ENCODE measurements around the gene OBP2A.

DNA sequence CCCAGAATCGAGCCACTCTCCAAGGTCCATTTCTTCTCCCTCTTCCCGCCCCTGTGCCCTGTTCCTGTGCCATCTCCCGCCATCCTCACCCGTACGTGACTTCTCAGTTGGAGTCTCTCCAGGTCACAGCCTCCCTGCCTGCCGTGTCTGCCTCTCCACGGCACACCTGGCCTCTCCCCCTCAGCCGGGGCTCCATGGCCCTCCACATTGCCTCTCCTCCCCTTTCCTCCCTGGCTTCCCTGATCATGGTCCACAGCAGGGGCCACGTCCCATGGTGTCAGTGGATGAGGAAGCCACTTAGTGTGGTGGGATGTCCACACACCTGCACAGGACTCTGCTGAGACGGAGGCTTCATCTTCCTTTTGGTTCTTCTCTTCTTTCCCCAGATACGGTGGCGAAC is 17.9 kb downstream of the OBP2A start:
- TF ChIP-seq, protein P1, sequence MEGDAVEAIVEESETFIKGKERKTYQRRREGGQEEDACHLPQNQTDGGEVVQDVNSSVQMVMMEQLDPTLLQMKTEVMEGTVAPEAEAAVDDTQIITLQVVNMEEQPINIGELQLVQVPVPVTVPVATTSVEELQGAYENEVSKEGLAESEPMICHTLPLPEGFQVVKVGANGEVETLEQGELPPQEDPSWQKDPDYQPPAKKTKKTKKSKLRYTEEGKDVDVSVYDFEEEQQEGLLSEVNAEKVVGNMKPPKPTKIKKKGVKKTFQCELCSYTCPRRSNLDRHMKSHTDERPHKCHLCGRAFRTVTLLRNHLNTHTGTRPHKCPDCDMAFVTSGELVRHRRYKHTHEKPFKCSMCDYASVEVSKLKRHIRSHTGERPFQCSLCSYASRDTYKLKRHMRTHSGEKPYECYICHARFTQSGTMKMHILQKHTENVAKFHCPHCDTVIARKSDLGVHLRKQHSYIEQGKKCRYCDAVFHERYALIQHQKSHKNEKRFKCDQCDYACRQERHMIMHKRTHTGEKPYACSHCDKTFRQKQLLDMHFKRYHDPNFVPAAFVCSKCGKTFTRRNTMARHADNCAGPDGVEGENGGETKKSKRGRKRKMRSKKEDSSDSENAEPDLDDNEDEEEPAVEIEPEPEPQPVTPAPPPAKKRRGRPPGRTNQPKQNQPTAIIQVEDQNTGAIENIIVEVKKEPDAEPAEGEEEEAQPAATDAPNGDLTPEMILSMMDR (IDR thresholded peaks at IDR 0.05), result no peak
- no peak for TF ChIP-seq POLR2A (IDR thresholded peaks at IDR 0.05)
